ENCODE results near the gene UNKL. TPM values are rescaled to one million over a fixed set of nuclear protein-coding genes. Genes with fewer than 3 reads are reported as not detected.

Gene UNKL
- total RNA-seq, 1 experiment from 2014 or later, result 18.8 TPM

DNA sequence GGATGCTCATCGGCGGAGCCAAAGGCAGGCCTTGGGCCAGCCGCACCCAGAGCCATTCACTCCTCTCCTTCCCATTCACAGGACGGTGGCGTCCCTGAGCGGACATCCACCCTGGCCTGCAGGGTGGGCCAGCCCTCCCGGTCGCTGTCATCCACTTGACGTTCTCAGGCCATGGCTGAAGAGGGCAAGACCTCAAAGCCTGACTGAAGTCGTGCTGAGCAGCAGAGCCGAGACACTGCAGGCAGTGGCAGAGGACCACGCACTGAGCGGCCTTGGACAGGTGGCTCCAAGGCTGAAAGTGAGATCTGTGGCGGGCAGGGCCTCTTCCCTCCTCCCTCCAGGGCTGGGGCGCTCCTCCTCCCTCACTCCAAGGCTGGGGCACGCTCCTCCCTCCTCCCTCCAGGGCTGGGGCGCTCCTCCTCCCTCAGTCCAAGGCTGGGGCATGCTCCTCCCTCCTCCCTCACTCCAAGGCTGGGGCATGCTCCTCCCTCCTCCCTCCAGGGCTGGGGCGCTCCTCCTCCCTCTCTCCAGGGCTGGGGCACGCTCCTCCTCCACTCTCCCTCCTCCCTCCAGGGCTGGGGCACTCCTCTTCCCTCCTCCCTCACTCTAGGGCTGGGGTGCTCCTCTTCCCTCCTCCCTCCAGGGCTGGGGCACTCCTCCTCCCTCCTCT, 38.6 kb downstream of the UNKL start:
- ATAC-seq, result no peak
- Histone ChIP-seq H3K9me2 (replicated peaks; ENCODE audit: low read length) (no peaks in the 10 kb centered on the region), H3K4me1 (ENCODE audit: insufficient read depth, low read length) (peaks cover 13% of the 10 kb centered on the region), H3K27ac (ENCODE audit: low read length) (no peak overlapping the region), H3K9me3 (ENCODE audit: low read length) (no peaks in the 10 kb centered on the region), H4K20me1 (ENCODE audit: low read length) (peaks cover 4% of the 10 kb centered on the region; the same call in 1 of the 2 replicates), H3K9ac (ENCODE audit: low read length) (no peak overlapping the region), H3K79me2 (ENCODE audit: low read length) (peaks cover 48% of the 10 kb centered on the region), H3K27me3 (ENCODE audit: low read length) (no peaks in the 10 kb centered on the region), H3K4me3 (ENCODE audit: low read length) (no peak overlapping the region), H2AFZ (ENCODE audit: low read length) (no peak overlapping the region), H3K36me3 (ENCODE audit: low read depth, low read length) (no peaks in the 10 kb centered on the region), H3K4me2 (ENCODE audit: low read length) (no peak overlapping the region), H3F3A (ENCODE audit: low read length, unreplicated experiment) (no peaks in the 10 kb centered on the region)
- TF ChIP-seq, protein P1, sequence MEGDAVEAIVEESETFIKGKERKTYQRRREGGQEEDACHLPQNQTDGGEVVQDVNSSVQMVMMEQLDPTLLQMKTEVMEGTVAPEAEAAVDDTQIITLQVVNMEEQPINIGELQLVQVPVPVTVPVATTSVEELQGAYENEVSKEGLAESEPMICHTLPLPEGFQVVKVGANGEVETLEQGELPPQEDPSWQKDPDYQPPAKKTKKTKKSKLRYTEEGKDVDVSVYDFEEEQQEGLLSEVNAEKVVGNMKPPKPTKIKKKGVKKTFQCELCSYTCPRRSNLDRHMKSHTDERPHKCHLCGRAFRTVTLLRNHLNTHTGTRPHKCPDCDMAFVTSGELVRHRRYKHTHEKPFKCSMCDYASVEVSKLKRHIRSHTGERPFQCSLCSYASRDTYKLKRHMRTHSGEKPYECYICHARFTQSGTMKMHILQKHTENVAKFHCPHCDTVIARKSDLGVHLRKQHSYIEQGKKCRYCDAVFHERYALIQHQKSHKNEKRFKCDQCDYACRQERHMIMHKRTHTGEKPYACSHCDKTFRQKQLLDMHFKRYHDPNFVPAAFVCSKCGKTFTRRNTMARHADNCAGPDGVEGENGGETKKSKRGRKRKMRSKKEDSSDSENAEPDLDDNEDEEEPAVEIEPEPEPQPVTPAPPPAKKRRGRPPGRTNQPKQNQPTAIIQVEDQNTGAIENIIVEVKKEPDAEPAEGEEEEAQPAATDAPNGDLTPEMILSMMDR (conservative IDR thresholded peaks at IDR 0.05; ENCODE audit: low read depth, low read length), result no peak
- ChIA-PET CTCF (no interaction called here), POLR2A (ENCODE audit: unreplicated experiment) (no interaction called here)
- BruUV-seq (replicated peaks), result no TSS peak
- no peak for DNase-seq
- intact Hi-C loops (cut with micrococcal nuclease), result no loop called here

GRCh38 chr16:1375298-1375640, 39.2 kb downstream of the UNKL start:
- H3K9me3 ChIP-seq (ENCODE audit: low read length), result no peaks in the 10 kb centered on the region
- no peak overlapping the region for H3K9ac ChIP-seq (ENCODE audit: low read length)
- H2AFZ ChIP-seq (ENCODE audit: low read length), result no peak overlapping the region
- H3K4me1 ChIP-seq (ENCODE audit: insufficient read depth, low read length), result peaks cover 13% of the 10 kb centered on the region
- DNase-seq, result no peak
- BruUV-seq (replicated peaks), result no TSS peak
- no peaks in the 10 kb centered on the region for H3K36me3 ChIP-seq (ENCODE audit: low read depth, low read length)
- no peaks in the 10 kb centered on the region for H3F3A ChIP-seq (ENCODE audit: low read length, unreplicated experiment)
- H3K79me2 ChIP-seq (ENCODE audit: low read length), result peaks cover 48% of the 10 kb centered on the region
- H4K20me1 ChIP-seq (ENCODE audit: low read length), result peaks cover 4% of the 10 kb centered on the region; the same call in 1 of the 2 replicates
- TF ChIP-seq EZH2 (IDR thresholded peaks at IDR 0.05; ENCODE audit: low read length, unreplicated experiment) (no peak), EZH2phosphoT487 (IDR thresholded peaks at IDR 0.05; ENCODE audit: borderline replicate concordance, low read length) (no peak)
- TF ChIP-seq, protein P1 (conservative IDR thresholded peaks at IDR 0.05; ENCODE audit: low read depth, low read length), result no peak
- intact Hi-C loops (cut with micrococcal nuclease), result no loop called here
- H3K9me2 ChIP-seq (replicated peaks; ENCODE audit: low read length), result no peaks in the 10 kb centered on the region
- no peaks in the 10 kb centered on the region for H3K27me3 ChIP-seq (ENCODE audit: low read length)
- CTCF ChIA-PET, result no interaction called here
- H3K4me3 ChIP-seq (ENCODE audit: low read length), result no peak overlapping the region
- no peak overlapping the region for H3K4me2 ChIP-seq (ENCODE audit: low read length)
- no peak overlapping the region for H3K27ac ChIP-seq (ENCODE audit: low read length)
- ATAC-seq, result no peak
- POLR2A ChIA-PET (ENCODE audit: unreplicated experiment), result no interaction called here

DNA sequence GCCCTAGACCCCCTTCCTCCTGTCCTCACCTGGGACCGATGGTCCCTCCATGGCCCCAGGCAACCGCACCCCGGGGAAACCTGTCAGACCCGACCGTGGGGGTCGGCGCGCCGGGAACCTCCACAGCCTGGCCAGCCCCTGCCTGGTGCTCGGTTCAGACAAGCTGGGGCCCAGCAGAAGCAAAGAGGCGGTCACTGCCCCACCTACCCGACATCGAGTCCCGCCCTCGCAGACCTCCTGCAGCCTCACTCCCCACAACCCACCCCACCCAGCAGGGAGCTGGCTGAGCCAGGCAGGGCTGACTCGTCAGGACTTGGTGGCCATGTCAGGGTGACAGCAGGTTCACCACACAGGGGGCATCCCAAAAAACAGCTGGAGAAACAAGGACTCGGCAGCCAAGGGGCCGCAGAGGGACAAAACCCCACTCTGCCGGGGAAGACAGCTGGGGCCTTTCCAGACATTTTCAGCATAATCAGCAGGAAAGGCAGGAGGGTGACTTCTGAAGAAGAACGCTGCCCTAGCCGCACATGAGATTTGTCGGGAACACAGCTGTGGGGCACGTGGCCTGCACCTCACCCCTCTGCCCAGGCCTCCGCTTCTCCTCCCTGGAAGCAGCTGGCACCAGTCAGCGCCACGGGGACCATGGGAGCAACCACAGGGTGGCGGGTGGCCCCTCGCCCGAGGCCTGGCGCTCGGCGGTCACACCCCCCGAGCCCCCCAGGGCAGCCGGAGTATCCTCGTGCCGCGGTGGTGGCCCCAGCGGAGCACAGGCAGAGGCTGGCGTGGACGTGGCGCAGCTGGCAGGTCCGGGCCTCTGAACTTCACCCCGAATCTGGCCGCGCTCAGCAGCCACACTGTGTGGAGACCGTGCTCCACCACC, 39.8 kb downstream of the UNKL start:
- no peak for DNase-seq
- Histone ChIP-seq H3K27ac (ENCODE audit: low read length) (no peak overlapping the region), H3F3A (ENCODE audit: low read length, unreplicated experiment) (no peaks in the 10 kb centered on the region), H3K9ac (ENCODE audit: low read length) (no peak overlapping the region), H3K4me1 (ENCODE audit: insufficient read depth, low read length) (peaks cover 7% of the 10 kb centered on the region), H2AFZ (ENCODE audit: low read length) (no peak overlapping the region), H3K9me2 (replicated peaks; ENCODE audit: low read length) (no peaks in the 10 kb centered on the region), H3K27me3 (ENCODE audit: low read length) (no peaks in the 10 kb centered on the region), H3K4me3 (ENCODE audit: low read length) (no peak overlapping the region), H3K79me2 (ENCODE audit: low read length) (peaks cover 48% of the 10 kb centered on the region), H4K20me1 (ENCODE audit: low read length) (peaks cover 4% of the 10 kb centered on the region; the same call in 1 of the 2 replicates), H3K9me3 (ENCODE audit: low read length) (no peaks in the 10 kb centered on the region), H3K36me3 (ENCODE audit: low read depth, low read length) (no peaks in the 10 kb centered on the region), H3K4me2 (ENCODE audit: low read length) (no peak overlapping the region)
- ChIA-PET CTCF (no interaction called here), POLR2A (ENCODE audit: unreplicated experiment) (no interaction called here)
- intact Hi-C loops (cut with micrococcal nuclease), result no loop called here
- no TSS peak for BruUV-seq (replicated peaks)
- TF ChIP-seq EZH2phosphoT487 (IDR thresholded peaks at IDR 0.05; ENCODE audit: borderline replicate concordance, low read length) (no peak), EZH2 (IDR thresholded peaks at IDR 0.05; ENCODE audit: low read length, unreplicated experiment) (no peak)
- TF ChIP-seq, protein P1 (conservative IDR thresholded peaks at IDR 0.05; ENCODE audit: low read depth, low read length), result no peak
- ATAC-seq, result no peak
